Fibroblast of lung (primary cell): ENCODE data around the gene DHRS2. TPM values are rescaled to one million over a fixed set of nuclear protein-coding genes. Genes with fewer than 3 reads are reported as not detected.

Source experiments
- DNase-seq, 2 donors: peaks; one replicate each; pipeline versions ENCODE4 v3.0.0 to v3.0.0-alpha.2; 2010; ENCODE audit warnings: low read depth in 2 of 2
- H2AFZ ChIP-seq: 2 replicates; pipeline ENCODE4 v1.5.1; 2012; ENCODE audit warnings: low read length, control low read depth, inconsistent platforms
- H3K27ac ChIP-seq: 2 replicates; pipeline ENCODE4 v1.5.1; 2011; ENCODE audit warnings: low read length, control low read depth; ENCODE audit not compliant: insufficient read depth
- H3K27me3 ChIP-seq: 2 replicates; pipeline ENCODE4 v1.5.1; 2011; ENCODE audit warnings: mild to moderate bottlenecking, low read length; ENCODE audit not compliant: control insufficient read depth, insufficient read depth
- H3K36me3 ChIP-seq: 2 replicates; pipeline ENCODE4 v1.5.1; 2011; ENCODE audit warnings: low read length; ENCODE audit not compliant: control insufficient read depth, insufficient read depth
- H3K4me1 ChIP-seq: 2 replicates; pipeline ENCODE4 v1.5.1; 2011; ENCODE audit warnings: low read length; ENCODE audit not compliant: control insufficient read depth, insufficient read depth; ENCODE audit errors: extremely low read depth
- H3K4me2 ChIP-seq: 2 replicates; pipeline ENCODE4 v1.5.1; 2011; ENCODE audit warnings: low read length, control low read depth; ENCODE audit not compliant: insufficient read depth; ENCODE audit errors: extremely low read depth
- H3K4me3 ChIP-seq, 4 experiments: fragments of 200-600 bp in 1 of 4; sonication (generic) in 1 of 4; replicated peaks in 1 of 4; 2 replicates each; pipeline ENCODE4 v1.5.1; 2011 to 2016; ENCODE audit warnings: low read length in 4 of 4, low read depth in 3 of 4, mild to moderate bottlenecking in 3 of 4, control low read depth in 2 of 4, inconsistent platforms in 1 of 4, mixed read lengths in 1 of 4; ENCODE audit not compliant: insufficient read depth in 1 of 4; ENCODE audit errors: control extremely low read depth in 1 of 4
- H3K79me2 ChIP-seq: 2 replicates; pipeline ENCODE4 v1.5.1; 2012; ENCODE audit warnings: mild to moderate bottlenecking, low read length, inconsistent platforms; ENCODE audit not compliant: control insufficient read depth, insufficient read depth
- H3K9ac ChIP-seq: 2 replicates; pipeline ENCODE4 v1.5.1; 2011; ENCODE audit warnings: mild to moderate bottlenecking, low read length, control low read depth; ENCODE audit not compliant: insufficient read depth
- H3K9me3 ChIP-seq: 2 replicates; pipeline ENCODE4 v1.5.1; 2012; ENCODE audit warnings: low read depth, low read length; ENCODE audit not compliant: control insufficient read depth, insufficient read depth
- H4K20me1 ChIP-seq: 2 replicates; pipeline ENCODE4 v1.5.1; 2011; ENCODE audit warnings: low read length; ENCODE audit not compliant: control insufficient read depth, insufficient read depth; ENCODE audit errors: extremely low read depth
- CTCF ChIP-seq, 2 donors: IDR thresholded peaks in 1 of 2; conservative IDR thresholded peaks in 1 of 2; 1 replicate in 1 of 2; 2 replicates in 1 of 2; pipeline ENCODE4 v1.5.1; 2011 to 2012; ENCODE audit warnings: low read length in 2 of 2, control low read depth in 1 of 2, inconsistent platforms in 1 of 2, low read depth in 1 of 2, mild to moderate bottlenecking in 1 of 2
- EZH2 ChIP-seq: IDR thresholded peaks from 2 replicates; pipeline ENCODE4 v1.5.1; 2012; ENCODE audit warnings: low read length, control low read depth, mild to moderate bottlenecking; ENCODE audit errors: missing control alignments
- polyA plus RNA-seq, 2 donors: library from polyadenylated mRNA; depleted of rRNA in 1 of 2; stranded (reverse) in 1 of 2; unstranded in 1 of 2; fragments of >200 nt; gene quantifications; 2 replicates each; pipeline ENCODE4 v1.2.1, GENCODE V29; 2011 to 2012; ENCODE audit warnings: missing spikeins in 1 of 2
- total RNA-seq: library from RNA; depleted of rRNA; stranded (reverse); fragments of >200 nt; gene quantifications from 2 replicates; pipeline ENCODE4 v1.2.1, GENCODE V29; 2014

DHRS2 gene
- total and polyA plus RNA-seq, 2 donors (not counting 1 experiment from before 2014, with no cell fraction given): 0.02 TPM; not detected in 1

GRCh38 chr14:23663711-23664110 lies 27.5 kb downstream of the DHRS2 start:
- no peak overlapping the region for H2AFZ ChIP-seq
- H3K9ac ChIP-seq: no peak overlapping the region
- H3K4me2 ChIP-seq: no peak overlapping the region
- H3K4me3 ChIP-seq: no peak overlapping the region
- no peak overlapping the region for H3K27ac ChIP-seq
- no peaks in the 10 kb centered on the region for H3K27me3 ChIP-seq
- no peak for DNase-seq
- TF ChIP-seq CTCF (conservative IDR thresholded peaks at IDR 0.05 in 1 of 2, IDR thresholded peaks at IDR 0.05 in 1 of 2; ENCODE audit: low read depth in 1 of 2, low read length in 2 of 2): no peak
- no peak for TF ChIP-seq EZH2
- H4K20me1 ChIP-seq: no peaks in the 10 kb centered on the region
- no peaks in the 10 kb centered on the region for H3K79me2 ChIP-seq
- no peaks in the 10 kb centered on the region for H3K9me3 ChIP-seq
- H3K36me3 ChIP-seq: no peaks in the 10 kb centered on the region
- H3K4me1 ChIP-seq: no peaks in the 10 kb centered on the region

GRCh38 chr14:23664207-23664885 lies 28.2 kb downstream of the DHRS2 start:
- no peaks in the 10 kb centered on the region for H3K36me3 ChIP-seq
- no peaks in the 10 kb centered on the region for H3K27me3 ChIP-seq
- no peak overlapping the region for H3K27ac ChIP-seq
- H4K20me1 ChIP-seq: no peaks in the 10 kb centered on the region
- H3K9ac ChIP-seq: no peak overlapping the region
- no peak for TF ChIP-seq EZH2
- no peak for TF ChIP-seq CTCF (conservative IDR thresholded peaks at IDR 0.05 in 1 of 2, IDR thresholded peaks at IDR 0.05 in 1 of 2; ENCODE audit: low read depth in 1 of 2, low read length in 2 of 2)
- no peaks in the 10 kb centered on the region for H3K79me2 ChIP-seq
- no peaks in the 10 kb centered on the region for H3K9me3 ChIP-seq
- no peaks in the 10 kb centered on the region for H3K4me1 ChIP-seq
- H3K4me3 ChIP-seq: no peak overlapping the region
- no peak for DNase-seq
- H2AFZ ChIP-seq: no peak overlapping the region
- H3K4me2 ChIP-seq: no peak overlapping the region

- DNase-seq: no peak
- Histone ChIP-seq H3K27me3 (no peaks in the 10 kb centered on the region), H3K36me3 (no peaks in the 10 kb centered on the region), H3K4me3 (no peak overlapping the region), H4K20me1 (no peaks in the 10 kb centered on the region), H3K79me2 (no peaks in the 10 kb centered on the region), H2AFZ (no peak overlapping the region), H3K4me2 (no peak overlapping the region), H3K9me3 (no peaks in the 10 kb centered on the region), H3K9ac (no peak overlapping the region), H3K4me1 (no peaks in the 10 kb centered on the region), H3K27ac (no peak overlapping the region)
- TF ChIP-seq CTCF (conservative IDR thresholded peaks at IDR 0.05 in 1 of 2, IDR thresholded peaks at IDR 0.05 in 1 of 2; ENCODE audit: low read depth in 1 of 2, low read length in 2 of 2) (no peak), EZH2 (no peak)
These were observed 29.3 kb downstream of the DHRS2 start for GRCh38 chr14:23665302-23666016.
